Midbrain (tissue), 1 donor: ENCODE measurements around the gene GNG7.
"Not testable (repeated sequence)": the region's sequence is repeated elsewhere in the genome, so short reads cannot be mapped to it uniquely, and the experiment has no call there.

Source experiments
- DNase-seq: peaks from one replicate; lab custom pipeline; 2025; lab: John Stamatoyannopoulos, UW

The GNG7 gene

DNA sequence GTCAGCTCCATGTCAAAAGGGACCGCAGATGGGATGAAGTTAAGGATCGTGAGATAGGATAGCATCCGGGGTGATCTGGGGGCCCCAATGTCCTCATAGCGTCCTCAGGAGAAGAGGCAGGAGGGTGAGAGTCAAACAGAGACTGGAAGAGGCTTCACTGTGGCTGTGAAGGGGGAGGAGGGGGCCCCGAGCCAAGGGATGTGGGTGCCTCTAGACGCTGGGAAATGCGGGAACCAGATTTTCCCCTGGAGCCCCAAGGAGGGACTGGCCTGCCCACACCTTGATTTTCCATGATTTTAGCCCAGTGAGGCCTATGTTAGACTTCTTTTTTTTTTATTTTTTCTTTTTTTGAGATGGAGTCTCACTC, 61.2 kb downstream of the GNG7 start:
- DNase-seq = no peak

- DNase-seq = no peak
These were observed 61.7 kb downstream of the GNG7 start for GRCh38 chr19:2640563-2641331.

DNA sequence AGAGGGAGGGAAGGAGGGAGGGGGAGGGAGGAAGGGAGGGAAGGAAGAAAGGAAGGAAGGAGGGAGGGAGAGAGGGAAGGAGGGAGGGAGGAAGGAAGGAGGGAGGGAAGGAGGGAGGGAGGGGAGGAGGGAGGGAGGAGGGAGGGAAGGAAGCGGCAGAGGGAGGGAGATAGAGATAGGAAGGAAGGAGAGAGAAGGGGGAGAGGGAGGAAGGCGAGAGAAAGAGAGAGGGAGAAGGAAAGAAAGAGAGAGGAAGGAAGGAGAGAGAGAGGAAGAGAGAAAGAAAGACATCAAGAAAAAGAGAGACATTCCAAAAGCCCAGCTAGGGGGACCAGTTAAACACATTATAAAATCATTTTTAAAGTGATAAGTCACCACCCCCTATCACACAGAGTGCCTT, 62.5 kb downstream of the GNG7 start:
- no peak for DNase-seq

GRCh38 chr19:2638417-2638940, 64.0 kb downstream of the GNG7 start:
- DNase-seq = no peak

- peak; percentile 57 for DNase-seq
These were observed 65.4 kb downstream of the GNG7 start for GRCh38 chr19:2636897-2637683.

- DNase-seq = no peak
These were observed 66.2 kb downstream of the GNG7 start for GRCh38 chr19:2636141-2636896.

GRCh38 chr19:2634960-2635359, 67.5 kb downstream of the GNG7 start:
- no peak for DNase-seq

DNA sequence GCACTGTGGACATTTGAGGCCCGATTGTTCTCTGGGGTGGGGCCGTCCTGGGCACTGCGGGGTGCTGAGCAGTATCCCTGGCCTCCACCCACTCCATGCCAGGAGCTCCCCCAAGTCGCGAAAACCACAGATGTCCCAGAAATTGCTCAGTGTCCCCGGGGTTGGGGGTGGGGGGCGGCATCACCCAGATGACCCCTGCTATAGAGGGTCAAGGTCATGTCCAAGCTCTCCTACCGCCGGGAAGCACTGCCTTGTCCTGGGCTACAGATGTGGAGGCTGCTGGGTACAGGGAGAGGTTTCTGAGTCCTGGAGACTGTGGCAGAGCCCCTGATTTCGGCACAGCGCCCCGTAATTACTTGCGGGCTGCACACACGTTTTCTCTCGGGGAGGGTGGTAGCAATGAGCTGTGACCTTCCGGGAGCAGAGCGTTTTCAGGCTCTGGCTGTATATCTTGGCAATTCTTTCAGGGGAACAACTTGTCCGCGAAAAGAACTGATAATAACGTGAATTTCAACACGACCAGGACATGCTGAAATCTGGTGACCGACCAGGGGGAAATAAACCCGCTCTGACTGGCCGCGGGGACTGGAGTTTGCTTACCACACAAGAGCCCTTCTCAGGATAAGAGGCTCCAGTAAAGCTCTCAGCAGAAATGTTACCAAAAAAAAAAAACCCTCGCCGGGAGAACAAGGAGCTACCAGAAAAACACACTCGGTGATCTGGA, 68.1 kb downstream of the GNG7 start:
- DNase-seq = no peak

GRCh38 chr19:2633693-2634075, 68.8 kb downstream of the GNG7 start:
- no peak for DNase-seq

DNA sequence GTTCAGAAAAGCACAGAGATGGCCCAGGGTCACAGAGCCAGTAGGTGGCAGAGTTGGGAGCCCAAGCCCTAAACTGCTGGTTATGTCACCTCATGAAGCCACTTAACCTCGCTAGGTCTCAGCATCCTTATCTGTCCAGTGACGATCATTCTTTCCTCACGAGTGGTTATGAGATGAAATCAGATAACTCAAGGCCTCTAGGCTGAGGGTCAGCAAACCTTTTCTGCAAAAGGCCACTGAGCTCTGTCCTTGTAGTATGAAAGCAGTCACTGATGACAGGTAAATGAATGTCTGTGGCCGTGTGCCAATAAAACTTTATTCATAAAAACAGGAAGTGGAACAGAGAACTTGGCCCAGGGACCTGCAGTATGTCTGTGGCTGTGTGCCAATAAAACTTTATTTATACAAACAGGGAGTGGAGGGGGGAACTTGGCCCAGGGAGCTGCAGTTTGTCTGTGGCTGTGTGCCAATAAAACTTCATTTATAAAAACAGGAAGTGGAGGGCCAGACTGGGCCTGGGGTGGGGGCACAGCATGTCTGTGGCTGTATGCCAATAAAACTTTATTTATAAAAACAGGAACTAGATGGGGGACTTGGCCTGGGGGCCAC, 71.2 kb downstream of the GNG7 start:
- DNase-seq = no peak

DNA sequence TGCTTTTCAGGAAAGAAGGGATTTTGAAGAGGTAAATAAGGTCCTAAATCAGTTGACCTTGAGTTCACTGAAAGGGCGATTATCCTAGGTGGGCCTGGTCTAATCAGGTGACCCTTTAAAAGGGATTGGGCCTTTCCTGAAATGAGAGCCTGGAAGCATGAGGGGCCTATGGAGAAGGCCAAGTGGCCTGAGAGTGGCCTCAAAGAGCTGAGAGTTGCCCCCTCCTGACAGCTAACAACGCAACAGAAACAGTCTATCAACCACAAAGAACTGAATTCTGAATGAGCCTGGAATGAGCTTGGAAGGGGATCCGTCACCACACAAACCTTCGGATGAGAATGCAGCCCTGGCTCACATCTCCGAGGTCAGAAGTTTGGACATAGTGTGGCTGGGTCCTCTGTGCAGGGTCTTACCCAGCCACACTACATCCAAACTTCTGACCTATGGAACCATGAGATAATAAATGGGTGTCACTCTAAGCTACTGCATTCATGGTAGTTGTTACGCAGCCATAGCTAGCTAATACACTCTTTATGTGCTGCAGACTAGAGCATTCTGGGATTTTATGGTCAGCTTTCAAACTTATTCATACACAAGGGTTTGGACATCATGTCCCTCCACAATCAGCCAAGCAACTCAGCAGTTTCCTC, 72.0 kb downstream of the GNG7 start:
- no peak for DNase-seq

GRCh38 chr19:2629491-2630351, 72.8 kb downstream of the GNG7 start:
- no peak for DNase-seq

- DNase-seq = no peak
These were observed 73.9 kb downstream of the GNG7 start for GRCh38 chr19:2628597-2628996.

DNA sequence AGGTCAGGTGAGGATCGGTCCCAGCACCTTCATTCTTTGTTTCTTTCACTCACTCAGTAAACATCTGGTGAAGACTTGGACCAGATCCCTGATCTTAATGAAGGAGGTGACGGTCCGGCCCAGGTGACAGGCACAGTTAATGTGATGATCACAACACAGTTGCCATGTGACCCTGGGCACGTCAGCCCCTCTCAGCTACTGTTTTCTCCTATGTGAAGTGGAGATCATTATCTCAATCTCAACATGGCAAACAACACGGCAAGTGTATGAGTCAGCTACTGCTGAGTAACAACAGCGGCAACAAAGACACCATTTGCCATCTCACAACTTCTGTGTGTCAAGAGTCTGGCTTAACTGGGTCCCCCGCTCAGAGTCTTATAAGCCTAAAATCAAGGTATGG, 74.6 kb downstream of the GNG7 start:
- DNase-seq = no peak

GRCh38 chr19:2627319-2627829, 75.1 kb downstream of the GNG7 start:
- peak; percentile 53 for DNase-seq

DNA sequence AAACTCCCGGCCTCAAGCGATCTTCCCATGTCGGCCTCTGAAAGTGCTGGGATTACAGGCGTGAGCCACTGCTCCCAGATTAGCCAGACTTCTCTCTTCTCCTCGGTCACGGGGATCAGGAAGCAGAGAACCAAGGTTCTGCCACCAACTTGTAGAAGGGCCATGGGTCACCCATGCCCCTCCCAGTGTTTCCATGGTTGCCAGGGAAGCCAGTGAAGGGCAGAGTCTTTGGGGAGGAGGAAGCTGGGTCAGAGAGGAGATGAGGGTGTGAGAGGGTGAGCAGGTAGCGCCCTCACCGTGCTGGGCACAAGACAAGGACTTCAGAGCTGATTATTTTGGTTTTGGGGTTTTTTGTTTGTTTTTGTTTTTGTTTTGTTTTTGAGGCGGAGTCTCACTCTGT, 77.1 kb downstream of the GNG7 start:
- DNase-seq = no peak

GRCh38 chr19:2624537-2625091, 77.9 kb downstream of the GNG7 start:
- peak; percentile 29 for DNase-seq

DNA sequence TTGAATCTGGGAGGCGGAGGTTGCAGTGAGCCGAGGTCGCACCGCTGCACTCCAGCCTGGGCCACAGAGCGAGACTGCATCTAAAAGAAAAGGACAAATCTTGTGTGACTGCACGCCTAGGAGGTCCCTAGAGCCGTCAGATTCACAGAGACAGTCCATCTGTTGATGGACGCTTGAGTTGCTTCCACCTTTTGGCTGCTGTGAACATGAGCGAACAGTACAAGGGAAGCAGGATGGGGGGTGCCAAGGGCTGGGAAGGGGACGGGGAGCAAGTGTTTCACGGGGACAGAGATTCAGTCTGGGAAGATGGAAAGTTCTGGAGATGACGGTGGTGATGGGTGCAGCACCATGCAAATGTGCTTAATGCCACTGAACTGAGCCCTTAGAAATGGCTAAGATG, 78.7 kb downstream of the GNG7 start:
- no peak for DNase-seq

GRCh38 chr19:2622371-2622961, 80.0 kb downstream of the GNG7 start:
- DNase-seq = not testable (repeated sequence)
